HG02870 (cell line): Measurements from ENCODE around the gene APOL1.
"Not testable (repeated sequence)": the region's sequence is repeated elsewhere in the genome, so short reads cannot be mapped to it uniquely, and the experiment has no call there.

Experiments used
- ATAC-seq: cut with Tn5 transposase; IDR thresholded peaks from one replicate; pipeline ENCODE4 v1.9.1; 2021; ENCODE audit warnings: mild to moderate bottlenecking, moderate library complexity; ENCODE audit not compliant: unreplicated experiment

Gene APOL1

DNA sequence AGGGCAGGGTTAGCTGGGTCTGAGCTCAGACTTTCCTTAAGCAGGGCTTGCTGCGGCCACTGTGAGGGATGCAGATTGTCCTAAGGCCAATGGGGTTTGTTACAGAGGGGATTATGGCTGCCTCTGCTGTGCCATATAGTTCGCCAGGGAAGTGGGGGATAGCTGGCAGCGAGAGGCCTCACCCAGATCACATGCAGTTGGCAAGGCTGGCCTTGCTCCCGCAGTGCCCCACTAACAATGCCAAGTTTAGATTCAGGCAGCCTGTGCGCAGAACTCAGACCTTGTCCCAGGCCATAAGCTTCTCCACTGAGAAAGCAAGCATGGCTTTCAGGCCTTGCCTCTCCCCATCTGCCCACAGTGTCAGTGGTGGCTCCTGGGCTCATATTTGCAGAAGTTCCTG is 8.9 kb upstream of the APOL1 start:
- ATAC-seq, result no peak

- no peak for ATAC-seq
Observed at GRCh38 chr22:36244522-36245391, 8.2 kb upstream of the APOL1 start.

GRCh38 chr22:36245805-36246356 is 7.1 kb upstream of the APOL1 start:
- ATAC-seq, result no peak

GRCh38 chr22:36246718-36247117 is 6.2 kb upstream of the APOL1 start:
- ATAC-seq, result no peak

- ATAC-seq, result no peak
Observed at GRCh38 chr22:36247955-36248354, 5.0 kb upstream of the APOL1 start.

DNA sequence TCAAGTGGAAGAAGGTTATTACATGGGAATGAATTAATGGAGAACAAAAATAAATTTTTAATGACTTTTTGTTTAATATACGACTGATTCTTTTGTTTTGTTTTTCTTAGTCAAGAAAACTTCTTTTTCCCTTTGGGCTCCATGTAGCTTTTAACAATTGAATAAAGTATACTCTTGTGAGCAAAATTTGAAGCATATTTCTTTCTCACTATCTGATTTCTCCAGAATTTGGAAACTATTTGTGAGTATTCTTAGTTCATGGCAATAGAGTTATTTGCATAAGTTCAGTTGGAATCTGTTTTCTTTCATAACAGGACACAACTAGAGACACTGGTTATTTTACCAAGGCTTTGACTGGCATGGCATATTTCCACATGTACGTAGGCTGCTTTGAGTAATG is 3.8 kb upstream of the APOL1 start:
- ATAC-seq, result no peak

- ATAC-seq, result not testable (repeated sequence)
Observed at GRCh38 chr22:36250292-36250960, 2.5 kb upstream of the APOL1 start.

GRCh38 chr22:36251979-36252608 is 839 bp upstream of the APOL1 start:
- not testable (repeated sequence) for ATAC-seq

DNA sequence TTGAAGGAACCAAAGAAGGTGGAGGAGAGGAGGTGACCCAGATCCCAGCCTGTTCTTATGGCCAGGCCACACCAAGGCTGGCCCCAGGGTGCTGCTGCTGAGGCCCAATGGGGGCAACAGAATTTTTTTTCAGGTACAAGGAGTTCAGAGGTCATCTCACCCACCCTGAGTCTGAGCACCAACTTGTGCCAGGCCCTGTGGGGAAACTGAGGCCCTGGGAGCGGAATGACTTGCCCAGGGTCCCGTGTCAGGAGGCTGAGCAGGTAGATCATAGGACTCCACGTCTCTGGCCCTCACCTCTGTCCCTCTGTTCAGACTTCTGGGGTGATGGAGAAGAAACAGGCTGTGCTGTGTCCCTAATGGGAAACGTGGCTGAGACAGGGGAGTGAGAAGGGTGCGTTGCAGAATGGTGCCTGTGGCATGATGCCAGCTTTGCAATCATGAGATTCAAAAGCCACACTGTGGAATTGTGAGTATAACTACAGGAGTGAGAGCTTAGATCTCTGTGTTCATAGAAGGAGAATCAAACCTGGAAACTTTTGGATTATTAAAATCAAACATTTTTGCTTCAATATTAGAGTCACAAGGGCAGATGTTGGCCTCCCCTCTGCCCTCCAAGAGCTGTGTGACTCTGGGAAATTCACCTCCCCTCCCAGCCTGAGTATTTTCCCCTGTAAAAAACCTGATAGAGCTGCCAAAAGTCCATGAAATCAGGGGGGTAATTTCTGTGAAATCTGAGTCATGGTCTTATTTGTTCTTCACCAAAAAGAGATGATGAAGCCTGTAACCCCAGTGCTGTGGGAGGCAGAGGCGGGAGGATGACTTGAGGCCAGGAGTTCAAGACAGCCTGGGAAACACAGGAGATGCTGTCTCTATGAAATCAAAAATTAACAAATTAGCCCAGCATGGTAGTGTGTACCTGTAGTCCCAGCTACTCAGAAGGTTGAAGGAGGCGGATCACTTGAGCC is 874 bp downstream of the APOL1 start:
- ATAC-seq, result no peak

DNA sequence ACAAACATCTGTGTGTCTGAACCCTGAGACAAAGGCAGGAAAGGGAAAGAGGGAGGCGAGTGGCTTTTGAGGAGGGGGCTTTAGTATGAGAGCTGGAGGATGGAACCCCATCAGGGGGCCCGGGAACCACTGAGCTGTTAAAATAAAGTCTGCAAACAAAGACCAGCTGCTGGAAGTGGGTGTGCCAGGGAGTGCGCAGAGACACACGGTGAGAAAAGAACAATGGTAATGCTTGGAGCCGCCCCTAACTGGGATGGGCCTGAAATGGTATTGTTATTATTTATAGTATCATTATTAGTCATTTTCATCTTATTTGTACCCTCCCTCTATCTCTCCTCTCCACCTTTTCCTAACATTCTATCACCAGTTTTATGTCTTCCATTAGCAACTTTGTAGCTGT is 2.6 kb downstream of the APOL1 start:
- not testable (repeated sequence) for ATAC-seq

GRCh38 chr22:36256478-36256877 is 3.5 kb downstream of the APOL1 start:
- no peak for ATAC-seq

DNA sequence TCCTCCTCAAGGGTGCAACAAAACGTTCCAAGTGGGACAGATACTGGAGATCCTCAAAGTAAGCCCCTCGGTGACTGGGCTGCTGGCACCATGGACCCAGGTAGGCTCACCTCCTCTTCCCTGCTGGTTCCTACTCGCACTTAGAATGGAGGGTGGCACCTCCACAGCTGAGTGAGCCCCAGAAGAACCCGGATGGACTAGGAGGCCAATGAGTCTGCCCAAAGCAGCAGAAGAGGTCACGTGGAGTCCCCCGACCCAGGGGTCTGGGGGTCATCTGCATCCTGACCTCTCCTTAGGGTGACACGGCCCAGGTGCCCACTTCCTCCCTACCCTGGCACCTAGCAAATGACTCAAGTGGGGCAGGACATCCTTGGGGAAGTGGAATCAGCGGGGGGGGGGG is 4.4 kb downstream of the APOL1 start:
- ATAC-seq, result no peak

GRCh38 chr22:36257948-36258670 is 5.2 kb downstream of the APOL1 start:
- ATAC-seq, result no peak

GRCh38 chr22:36258701-36259614 is 6.0 kb downstream of the APOL1 start:
- no peak for ATAC-seq

- ATAC-seq, result no peak
Observed at GRCh38 chr22:36259615-36260300, 6.8 kb downstream of the APOL1 start.

- ATAC-seq, result not testable (repeated sequence)
Observed at GRCh38 chr22:36261675-36262074, 8.7 kb downstream of the APOL1 start.

DNA sequence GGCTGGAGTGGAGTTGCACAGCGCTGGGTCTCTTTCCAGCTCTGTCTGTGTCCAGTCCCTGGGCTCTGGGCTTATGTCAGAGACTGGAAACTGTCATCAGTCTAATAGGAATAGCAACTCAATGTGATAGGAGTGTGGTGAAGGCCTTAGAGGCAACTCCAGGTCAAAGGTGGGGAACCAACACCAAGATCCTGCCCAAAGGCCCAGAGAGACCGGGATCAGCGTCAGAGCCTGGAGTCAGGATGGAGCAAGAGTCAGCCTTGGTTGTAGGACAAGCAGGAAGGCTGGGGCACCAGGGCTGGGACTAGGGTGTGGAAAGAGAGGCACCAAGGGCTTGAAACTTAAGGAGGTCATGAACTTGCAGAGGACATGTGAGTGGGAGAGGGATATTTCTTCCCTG is 9.4 kb downstream of the APOL1 start:
- ATAC-seq, result not testable (repeated sequence)

DNA sequence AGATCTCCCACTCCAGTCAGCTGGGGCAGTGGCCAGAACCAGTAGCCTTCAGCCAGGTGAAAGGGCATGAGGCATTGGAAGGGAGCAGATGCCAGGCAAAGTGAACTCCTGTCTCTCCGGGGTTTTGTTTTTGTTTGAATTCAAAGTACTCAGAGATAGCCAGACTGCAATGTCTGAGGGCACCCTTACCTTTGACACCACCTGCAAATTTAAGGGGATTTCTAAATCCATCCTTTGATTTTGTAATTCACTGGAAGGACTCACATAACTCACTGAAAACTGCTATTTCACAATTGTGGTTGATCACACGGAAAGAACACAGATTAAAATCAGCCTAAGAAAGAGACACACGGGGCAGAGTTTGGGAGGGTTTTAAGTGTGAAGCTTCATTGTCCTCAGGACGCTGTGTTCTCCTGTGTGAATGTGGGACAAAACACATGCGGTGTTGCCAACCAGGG is 10.3 kb downstream of the APOL1 start:
- ATAC-seq, result not testable (repeated sequence)
